ENCODE data around the gene ALDH16A1. TPM values are rescaled to one million over a fixed set of nuclear protein-coding genes. Genes with fewer than 3 reads are reported as not detected.

The ALDH16A1 gene
- total RNA-seq, 2 donors from 2014 or later, result 25.9 to 38.9 TPM

DNA sequence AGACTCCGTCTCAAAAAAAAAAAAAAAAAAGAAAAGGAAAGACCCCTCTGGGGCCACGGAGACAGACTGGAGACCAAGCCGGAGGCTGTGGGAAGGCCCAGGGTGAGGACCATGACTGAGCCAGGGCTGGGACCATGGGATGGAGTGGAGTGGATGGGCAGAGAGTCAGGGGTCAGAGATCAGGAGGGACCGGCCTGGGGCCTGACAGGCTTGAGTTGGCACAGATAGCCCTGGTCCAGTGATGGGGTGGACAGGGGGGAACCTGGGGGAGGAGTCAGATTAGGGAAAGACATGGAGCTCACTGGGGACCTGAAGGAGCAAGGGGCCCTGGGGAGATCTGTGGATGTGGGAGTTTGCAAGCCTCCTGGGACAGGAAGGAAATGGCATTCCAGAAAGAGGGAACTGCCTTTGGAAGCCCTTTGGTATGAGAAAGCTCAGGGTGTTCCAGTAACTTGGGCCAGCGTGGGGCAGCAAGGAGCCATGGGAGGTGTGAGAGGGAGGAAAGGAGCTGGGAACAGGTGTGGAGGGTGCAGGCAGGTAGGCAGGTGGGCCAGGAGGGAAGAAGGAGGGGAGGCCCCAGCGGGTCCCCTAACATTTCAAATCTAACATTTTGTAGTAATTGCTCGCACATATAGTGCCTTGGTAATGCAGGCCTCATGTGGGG lies 28.1 kb downstream of the ALDH16A1 start:
- DNase-seq (no peak), ATAC-seq (no peak)
- Histone ChIP-seq H3K27ac (no peak overlapping the region), H3K4me1 (no peaks in the 10 kb centered on the region), H3K4me3 (no peak overlapping the region), H3K36me3 (replicated peaks in 1 of 2; ENCODE audit: insufficient read depth in 1 of 2, low read depth in 2 of 2) (no peaks in the 10 kb centered on the region), H3K9me3 (no peaks in the 10 kb centered on the region), H3K27me3 (no peaks in the 10 kb centered on the region)
- 93 to 94% methylated on average over 7 of the region's 7 CpGs for WGBS, 2 donors
- TF ChIP-seq, protein P1, sequence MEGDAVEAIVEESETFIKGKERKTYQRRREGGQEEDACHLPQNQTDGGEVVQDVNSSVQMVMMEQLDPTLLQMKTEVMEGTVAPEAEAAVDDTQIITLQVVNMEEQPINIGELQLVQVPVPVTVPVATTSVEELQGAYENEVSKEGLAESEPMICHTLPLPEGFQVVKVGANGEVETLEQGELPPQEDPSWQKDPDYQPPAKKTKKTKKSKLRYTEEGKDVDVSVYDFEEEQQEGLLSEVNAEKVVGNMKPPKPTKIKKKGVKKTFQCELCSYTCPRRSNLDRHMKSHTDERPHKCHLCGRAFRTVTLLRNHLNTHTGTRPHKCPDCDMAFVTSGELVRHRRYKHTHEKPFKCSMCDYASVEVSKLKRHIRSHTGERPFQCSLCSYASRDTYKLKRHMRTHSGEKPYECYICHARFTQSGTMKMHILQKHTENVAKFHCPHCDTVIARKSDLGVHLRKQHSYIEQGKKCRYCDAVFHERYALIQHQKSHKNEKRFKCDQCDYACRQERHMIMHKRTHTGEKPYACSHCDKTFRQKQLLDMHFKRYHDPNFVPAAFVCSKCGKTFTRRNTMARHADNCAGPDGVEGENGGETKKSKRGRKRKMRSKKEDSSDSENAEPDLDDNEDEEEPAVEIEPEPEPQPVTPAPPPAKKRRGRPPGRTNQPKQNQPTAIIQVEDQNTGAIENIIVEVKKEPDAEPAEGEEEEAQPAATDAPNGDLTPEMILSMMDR (IDR thresholded peaks at IDR 0.05), result no peak
- TF ChIP-seq POLR2A (IDR thresholded peaks at IDR 0.05), result no peak
- intact Hi-C loops (cut with DNase I), result no loop called here

DNA sequence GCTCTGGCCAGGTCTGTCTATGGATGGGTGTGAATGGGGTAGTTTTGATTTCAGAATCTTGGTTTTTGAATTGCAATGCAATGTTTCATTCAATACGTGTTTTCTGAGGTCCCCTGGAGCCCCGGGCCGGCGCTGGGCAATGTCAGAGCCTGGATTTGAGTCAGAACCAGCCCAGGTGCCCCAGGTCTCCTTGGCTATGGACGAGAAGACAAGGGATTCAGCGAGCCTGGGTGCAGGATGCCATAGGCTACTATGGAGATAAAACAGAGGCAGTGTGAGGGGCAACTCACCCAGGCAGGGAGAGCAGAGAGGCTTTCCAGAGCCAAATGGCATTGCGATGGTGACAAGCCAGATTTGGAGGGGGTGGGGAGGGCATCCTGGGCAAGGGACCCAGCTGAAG lies 33.2 kb downstream of the ALDH16A1 start:
- intact Hi-C loops (cut with DNase I), result no loop called here

DNA sequence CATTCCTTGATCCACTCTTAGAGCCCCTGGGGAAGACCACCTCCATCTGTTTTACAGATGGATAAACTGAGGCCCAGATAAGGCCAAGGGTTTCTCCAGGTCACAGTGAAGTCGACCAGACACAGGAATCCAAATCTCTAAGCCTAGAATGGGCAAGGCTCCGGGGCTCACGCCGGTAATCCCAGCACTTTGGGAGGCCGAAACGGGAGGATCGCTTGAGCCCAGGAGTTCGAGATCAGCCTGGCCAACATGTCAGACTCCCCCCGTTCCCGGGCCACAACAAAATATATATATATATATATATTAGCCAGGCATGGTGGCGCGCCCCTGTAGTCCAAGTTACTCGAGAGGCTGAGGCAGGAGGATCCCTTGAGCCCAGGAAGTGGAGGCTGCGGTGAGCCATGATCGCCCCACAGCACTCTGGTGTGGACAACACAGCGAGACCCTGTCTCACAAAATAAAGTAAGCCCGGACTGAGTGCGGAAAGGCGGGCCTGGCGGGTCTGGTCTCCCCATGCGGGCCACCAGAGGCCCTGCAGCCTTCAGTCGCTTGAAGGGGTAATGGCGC lies 33.8 kb downstream of the ALDH16A1 start:
- TF ChIP-seq POLR2A (IDR thresholded peaks at IDR 0.05), result no peak
- TF ChIP-seq, protein P1 (IDR thresholded peaks at IDR 0.05), result peak in 2 of 7 experiments; percentile 21 to 23
- Histone ChIP-seq H3K4me1 (peaks cover 27% of the 10 kb centered on the region), H3K36me3 (replicated peaks in 1 of 2; ENCODE audit: insufficient read depth in 1 of 2, low read depth in 2 of 2) (peaks cover 17 to 23% of the 10 kb centered on the region in 2 donors), H3K27me3 (no peaks in the 10 kb centered on the region), H3K9me3 (no peaks in the 10 kb centered on the region), H3K4me3 (no peak overlapping the region), H3K27ac (peak overlapping the region; percentile 25 to 94 (median 78))
- DNase-seq, result no peak
- ATAC-seq, result no peak
- intact Hi-C loops (cut with DNase I), result no loop called here
- WGBS, 2 donors, result 61 to 86% methylated on average over 15 to 23 of the region's 23 CpGs

More for the DNA sequence above, 33.2 kb downstream of the ALDH16A1 start:
- Histone ChIP-seq H3K4me1 (peaks cover 27% of the 10 kb centered on the region), H3K27me3 (no peaks in the 10 kb centered on the region), H3K27ac (no peak overlapping the region), H3K9me3 (no peaks in the 10 kb centered on the region), H3K4me3 (no peak overlapping the region), H3K36me3 (replicated peaks in 1 of 2; ENCODE audit: insufficient read depth in 1 of 2, low read depth in 2 of 2) (peaks cover 17 to 18% of the 10 kb centered on the region in 2 donors)
- ATAC-seq, result no peak
- 76 to 89% methylated on average over 7 of the region's 7 CpGs for WGBS, 2 donors
- TF ChIP-seq POLR2A (IDR thresholded peaks at IDR 0.05), result no peak
- TF ChIP-seq, protein P1 (IDR thresholded peaks at IDR 0.05), result no peak
- no peak for DNase-seq

DNA sequence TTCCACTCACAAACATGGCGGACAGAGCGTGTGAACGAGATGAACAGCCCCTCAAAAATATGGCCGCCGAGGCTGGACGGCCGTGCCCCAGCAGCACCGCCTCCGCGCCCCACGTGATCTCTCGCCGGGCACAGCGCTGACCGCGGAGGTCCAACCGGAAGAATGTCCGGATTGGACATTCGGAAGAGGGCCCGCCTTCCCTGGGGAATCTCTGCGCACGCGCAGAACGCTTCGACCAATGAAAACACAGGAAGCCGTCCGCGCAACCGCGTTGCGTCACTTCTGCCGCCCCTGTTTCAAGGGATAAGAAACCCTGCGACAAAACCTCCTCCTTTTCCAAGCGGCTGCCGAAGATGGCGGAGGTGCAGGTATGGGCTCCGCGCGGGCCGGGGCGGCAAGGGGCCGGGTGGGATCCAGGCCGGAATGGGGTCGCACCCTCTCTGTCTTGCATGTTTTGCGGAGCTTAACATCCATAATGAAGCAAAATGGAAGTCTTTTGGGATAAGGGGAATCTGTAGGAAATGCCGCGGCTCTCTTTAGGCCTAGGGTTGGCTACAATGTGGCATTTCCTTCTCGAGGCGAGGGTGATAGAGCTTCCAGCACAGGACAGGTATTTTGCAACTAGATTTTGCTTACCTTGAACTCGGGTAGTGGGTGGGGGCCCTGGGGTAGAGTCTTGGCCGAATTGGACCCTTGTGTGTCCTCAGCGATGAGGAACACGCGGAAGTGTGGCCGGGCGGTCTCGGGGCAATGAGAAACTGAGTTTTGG lies 34.4 kb downstream of the ALDH16A1 start, which contains the start of gene RPL13A:
TSS of gene RPL13A (plus strand) at position 332 of the 769 bp plus-strand sequence. CDS start at position 354, 22 bp downstream.
- intact Hi-C loops (cut with DNase I), result no loop called here
- H3K4me1 ChIP-seq, result peaks cover 31% of the 10 kb centered on the region
- TF ChIP-seq, protein P1 (IDR thresholded peaks at IDR 0.05), result no peak
- TF ChIP-seq POLR2A (IDR thresholded peaks at IDR 0.05), result peak; percentile 94 to 100 (median 99)
- peak within 1 kb of the TSS; percentile 68 to 94 (median 88) for H3K27ac ChIP-seq
- ATAC-seq (peak; percentile 96), DNase-seq (peak; percentile 100)
- H3K27me3 ChIP-seq, result no peaks in the 10 kb centered on the region
- WGBS, 2 donors, result 0% methylated on average over 16 to 57 of the region's 57 CpGs
- H3K36me3 ChIP-seq (replicated peaks in 1 of 2; ENCODE audit: insufficient read depth in 1 of 2, low read depth in 2 of 2), result peaks cover 17 to 29% of the 10 kb centered on the region in 2 donors
- peak within 1 kb of the TSS; percentile 94 to 100 for H3K4me3 ChIP-seq
- no peaks in the 10 kb centered on the region for H3K9me3 ChIP-seq

Data from body of pancreas (tissue), 4 donors.